ENCODE results near the gene TOX3.

TOX3 gene

GRCh38 chr16:52398021-52398420, 148.9 kb downstream of the TOX3 start:
- DNase-seq (ENCODE audit: low read depth): no peak

DNA sequence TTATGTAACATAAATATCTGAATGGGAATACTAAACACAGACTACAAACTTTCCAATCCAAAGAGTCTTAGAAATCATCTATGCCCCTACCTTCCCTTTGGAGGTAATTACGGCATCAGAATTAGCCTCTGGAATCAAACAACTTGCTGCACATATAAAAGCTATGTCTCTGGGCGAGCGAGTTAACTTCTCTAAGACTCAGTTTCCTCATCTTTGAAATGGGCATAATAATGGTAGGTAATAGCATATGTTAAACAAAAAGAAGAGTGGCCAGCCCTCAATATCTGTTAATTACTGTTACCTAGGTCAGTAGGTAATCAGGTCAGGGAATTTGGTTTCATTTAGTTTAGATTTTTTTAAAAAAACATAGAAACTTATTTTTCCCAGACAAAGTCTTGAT, 153.5 kb downstream of the TOX3 start:
- DNase-seq (ENCODE audit: low read depth): no peak

GRCh38 chr16:52389045-52389444, 157.9 kb downstream of the TOX3 start:
- DNase-seq (ENCODE audit: low read depth): no peak

Measured in fibroblast of the conjunctiva (primary cell).